Measurements from ENCODE around the gene FBXL4.

The FBXL4 gene

GRCh38 chr6:98836962-98837944, 110.5 kb downstream of the FBXL4 start:
- DNase-seq: no peak

GRCh38 chr6:98836025-98836961, 111.5 kb downstream of the FBXL4 start:
- DNase-seq: no peak

GRCh38 chr6:98835149-98836024, 112.4 kb downstream of the FBXL4 start:
- DNase-seq: no peak

GRCh38 chr6:98834060-98835031, 113.4 kb downstream of the FBXL4 start, which contains the start of gene POU3F2:
POU3F2 (plus strand) TSS chr6:98834574; CDS start chr6:98834874, 300 bp downstream.
- peak; percentile 72 for DNase-seq

GRCh38 chr6:98833307-98834059, 114.3 kb downstream of the FBXL4 start:
- DNase-seq: peak in 1 of 2 donors; percentile 21

GRCh38 chr6:98833057-98833306, 114.8 kb downstream of the FBXL4 start:
- DNase-seq: peak in 1 of 2 donors; percentile 33

GRCh38 chr6:98832284-98833056, 115.3 kb downstream of the FBXL4 start:
- DNase-seq: no peak

- no peak for DNase-seq
Observed at GRCh38 chr6:98831959-98832283, 115.8 kb downstream of the FBXL4 start.

- DNase-seq: no peak
Observed at GRCh38 chr6:98831057-98831958, 116.4 kb downstream of the FBXL4 start.

GRCh38 chr6:98830146-98830545, 117.6 kb downstream of the FBXL4 start:
- no peak for DNase-seq

- DNase-seq: no peak
Observed at GRCh38 chr6:98828941-98829411, 118.8 kb downstream of the FBXL4 start.

GRCh38 chr6:98828211-98828788, 119.4 kb downstream of the FBXL4 start:
- no peak for DNase-seq

- DNase-seq: no peak
Observed at GRCh38 chr6:98827295-98828159, 120.2 kb downstream of the FBXL4 start.

GRCh38 chr6:98825600-98826230, 122.0 kb downstream of the FBXL4 start:
- DNase-seq: no peak

GRCh38 chr6:98824902-98825599, 122.7 kb downstream of the FBXL4 start:
- no peak for DNase-seq

Measured in CD4-positive, alpha-beta T cell treated with Interleukin-1 beta for 1 hour (primary cell).